Duodenal mucosa (tissue), 2 donors: ENCODE data around the gene REC114.
"Not testable (repeated sequence)": the region's sequence is repeated elsewhere in the genome, so short reads cannot be mapped to it uniquely, and the experiment has no call there.

Experiments used
- H3K27ac ChIP-seq: one replicate; pipeline ENCODE4 v1.7.0; 2013; ENCODE audit warnings: low read depth, low read length
- H3K27me3 ChIP-seq, 2 donors: one replicate each; pipeline ENCODE4 v1.7.0; 2013; ENCODE audit warnings: low read length in 2 of 2, control low read depth in 1 of 2; ENCODE audit not compliant: insufficient read depth in 2 of 2, control insufficient read depth in 1 of 2
- H3K36me3 ChIP-seq, 2 donors: one replicate each; pipeline ENCODE4 v1.7.0; 2013; ENCODE audit warnings: low read length in 2 of 2, control low read depth in 1 of 2; ENCODE audit not compliant: insufficient read depth in 2 of 2, control insufficient read depth in 1 of 2
- H3K4me1 ChIP-seq, 2 donors: one replicate each; pipeline ENCODE4 v1.7.0; 2013; ENCODE audit warnings: low read length in 2 of 2, control low read depth in 1 of 2; ENCODE audit not compliant: insufficient read depth in 2 of 2, control insufficient read depth in 1 of 2
- H3K4me3 ChIP-seq, 2 donors: one replicate each; pipeline ENCODE4 v1.7.0; 2013; ENCODE audit warnings: low read length in 2 of 2, low read depth in 1 of 2
- H3K9ac ChIP-seq, 2 donors: one replicate each; pipeline ENCODE4 v1.7.0; 2013; ENCODE audit warnings: low read length in 2 of 2, low read depth in 1 of 2
- H3K9me3 ChIP-seq, 2 donors: one replicate each; pipeline ENCODE4 v1.7.0; 2013; ENCODE audit warnings: low read length in 2 of 2, control low read depth in 1 of 2; ENCODE audit not compliant: control insufficient read depth in 1 of 2

Gene REC114

GRCh38 chr15:73568564-73569280 lies 125.8 kb downstream of the REC114 start:
- H3K9me3 ChIP-seq: no peaks in the 10 kb centered on the region
- no peak overlapping the region for H3K4me3 ChIP-seq
- no peak overlapping the region for H3K27ac ChIP-seq
- H3K9ac ChIP-seq: no peak overlapping the region
- no peaks in the 10 kb centered on the region for H3K27me3 ChIP-seq
- peaks cover 49 to 62% of the 10 kb centered on the region in 2 donors for H3K36me3 ChIP-seq
- peaks cover 15 to 16% of the 10 kb centered on the region in 2 donors for H3K4me1 ChIP-seq

GRCh38 chr15:73569361-73569760 lies 126.4 kb downstream of the REC114 start:
- H3K36me3 ChIP-seq: peaks cover 48 to 61% of the 10 kb centered on the region in 2 donors
- no peaks in the 10 kb centered on the region for H3K9me3 ChIP-seq
- H3K9ac ChIP-seq: no peak overlapping the region
- H3K4me1 ChIP-seq: peaks cover 21 to 22% of the 10 kb centered on the region in 2 donors
- H3K4me3 ChIP-seq: no peak overlapping the region
- no peaks in the 10 kb centered on the region for H3K27me3 ChIP-seq
- H3K27ac ChIP-seq: no peak overlapping the region

- Histone ChIP-seq H3K9ac (no peak overlapping the region), H3K9me3 (no peaks in the 10 kb centered on the region), H3K27ac (no peak overlapping the region), H3K4me1 (peaks cover 23% of the 10 kb centered on the region in 2 donors), H3K36me3 (peaks cover 49 to 56% of the 10 kb centered on the region in 2 donors), H3K4me3 (no peak overlapping the region), H3K27me3 (no peaks in the 10 kb centered on the region)
Measured at GRCh38 chr15:73570355-73571032, 127.5 kb downstream of the REC114 start.

- Histone ChIP-seq H3K27me3 (no peaks in the 10 kb centered on the region), H3K9me3 (no peaks in the 10 kb centered on the region), H3K4me3 (no peak overlapping the region), H3K9ac (no peak overlapping the region), H3K36me3 (peaks cover 43 to 57% of the 10 kb centered on the region in 2 donors), H3K27ac (no peak overlapping the region), H3K4me1 (peaks cover 23% of the 10 kb centered on the region in 2 donors)
Measured at GRCh38 chr15:73571346-73571745, 128.4 kb downstream of the REC114 start.

- no peaks in the 10 kb centered on the region for H3K27me3 ChIP-seq
Measured at GRCh38 chr15:73572296-73572695, 129.3 kb downstream of the REC114 start.

GRCh38 chr15:73573037-73573436 lies 130.1 kb downstream of the REC114 start:
- no peak overlapping the region for H3K9ac ChIP-seq
- H3K36me3 ChIP-seq: peaks cover 40 to 44% of the 10 kb centered on the region in 2 donors
- peaks cover 23% of the 10 kb centered on the region in 2 donors for H3K4me1 ChIP-seq
- no peak overlapping the region for H3K4me3 ChIP-seq
- no peak overlapping the region for H3K27ac ChIP-seq
- no peaks in the 10 kb centered on the region for H3K27me3 ChIP-seq
- H3K9me3 ChIP-seq: no peaks in the 10 kb centered on the region

More at GRCh38 chr15:73572296-73572695, 129.3 kb downstream of the REC114 start:
- Histone ChIP-seq H3K27ac (no peak overlapping the region), H3K4me3 (no peak overlapping the region), H3K36me3 (peaks cover 43 to 51% of the 10 kb centered on the region in 2 donors), H3K4me1 (peaks cover 23% of the 10 kb centered on the region in 2 donors), H3K9me3 (no peaks in the 10 kb centered on the region), H3K9ac (no peak overlapping the region)

- Histone ChIP-seq H3K27me3 (no peaks in the 10 kb centered on the region), H3K4me1 (peaks cover 23 to 26% of the 10 kb centered on the region in 2 donors), H3K9ac (no peak overlapping the region), H3K36me3 (peaks cover 35 to 39% of the 10 kb centered on the region in 2 donors), H3K4me3 (no peak overlapping the region), H3K9me3 (no peaks in the 10 kb centered on the region), H3K27ac (no peak overlapping the region)
Measured at GRCh38 chr15:73573572-73573971, 130.6 kb downstream of the REC114 start.

GRCh38 chr15:73575636-73576247 lies 132.8 kb downstream of the REC114 start:
- Histone ChIP-seq H3K9me3 (no peaks in the 10 kb centered on the region), H3K9ac (no peak overlapping the region), H3K4me3 (no peak overlapping the region), H3K4me1 (peaks cover 23 to 26% of the 10 kb centered on the region in 2 donors), H3K27me3 (no peaks in the 10 kb centered on the region), H3K36me3 (peaks cover 20 to 24% of the 10 kb centered on the region in 2 donors), H3K27ac (no peak overlapping the region)

GRCh38 chr15:73577593-73577992 lies 134.6 kb downstream of the REC114 start:
- H3K36me3 ChIP-seq: peaks cover 12 to 32% of the 10 kb centered on the region in 2 donors
- H3K27ac ChIP-seq, H3K27me3 ChIP-seq, H3K4me3 ChIP-seq, H3K9ac ChIP-seq, H3K9me3 ChIP-seq: not testable (repeated sequence)
- H3K4me1 ChIP-seq: peaks cover 19 to 20% of the 10 kb centered on the region in 2 donors

- Histone ChIP-seq H3K9me3 (no peaks in the 10 kb centered on the region), H3K9ac (no peak overlapping the region), H3K27ac (no peak overlapping the region), H3K36me3 (peaks cover 14 to 37% of the 10 kb centered on the region in 2 donors), H3K4me1 (peaks cover 15 to 17% of the 10 kb centered on the region in 2 donors), H3K4me3 (no peak overlapping the region), H3K27me3 (no peaks in the 10 kb centered on the region)
Measured at GRCh38 chr15:73578026-73578425, 135.1 kb downstream of the REC114 start.
